H1 (cell line): ENCODE measurements around the gene MPV17L. TPM values are rescaled to one million over a fixed set of nuclear protein-coding genes. Genes with fewer than 3 reads are reported as not detected.

Experiments
- CTCF ChIA-PET: fragments of 300-600 bp; sonication (Branson Sonifier 250); formaldehyde crosslinking; loops from one replicate; lab custom pipeline; 2021; ENCODE audit not compliant: partially characterized antibody; lab: Charles Lee
- POLR2A ChIA-PET: fragments of 300-600 bp; sonication (Branson Sonifier 250); formaldehyde crosslinking; loops from one replicate; lab custom pipeline; 2021; ENCODE audit warnings: inconsistent platforms; ENCODE audit not compliant: partially characterized antibody; lab: Charles Lee
- DNase-seq, 2 experiments: peaks; one replicate each; pipeline versions ENCODE4 v3.0.0 to v3.0.0-alpha.2; 2010 to 2022; ENCODE audit warnings: low spot score in 2 of 2, low read depth in 1 of 2, mixed read lengths in 1 of 2
- FAIRE-seq: peaks from 2 replicates; lab custom pipeline; 2011; peaks lifted over from hg19 to GRCh38; lab: Jason Lieb, UNC
- H2AFZ ChIP-seq: 2 replicates; pipeline ENCODE4 v1.8.1; 2012; ENCODE audit warnings: low read length, inconsistent platforms
- H2AK5ac ChIP-seq: 2 replicates; pipeline ENCODE4 v1.6.1; 2013; ENCODE audit warnings: low read depth, low read length
- H2BK120ac ChIP-seq: replicated peaks from 2 replicates; pipeline ENCODE3; 2013; ENCODE audit warnings: low read depth, low read length, inconsistent platforms
- H2BK12ac ChIP-seq: 2 replicates; pipeline ENCODE4 v1.6.1; 2013; ENCODE audit warnings: low read depth, low read length
- H2BK15ac ChIP-seq: 2 replicates; pipeline ENCODE4 v1.6.1; 2013; ENCODE audit warnings: low read length
- H2BK20ac ChIP-seq: 2 replicates; pipeline ENCODE4 v1.6.1; 2013; ENCODE audit warnings: low read length
- H2BK5ac ChIP-seq: 2 replicates; pipeline ENCODE4 v1.6.1; 2013; ENCODE audit warnings: low read depth, low read length
- H3K14ac ChIP-seq: 2 replicates; pipeline ENCODE4 v1.6.1; 2013; ENCODE audit warnings: inconsistent platforms; ENCODE audit not compliant: insufficient read length
- H3K18ac ChIP-seq: 2 replicates; pipeline ENCODE4 v1.6.1; 2013; ENCODE audit warnings: low read length; ENCODE audit errors: extremely low read depth
- H3K23ac ChIP-seq: 2 replicates; pipeline ENCODE4 v1.6.1; 2013; ENCODE audit warnings: inconsistent platforms; ENCODE audit not compliant: insufficient read length
- H3K23me2 ChIP-seq: 2 replicates; pipeline ENCODE4 v1.6.1; 2013; ENCODE audit warnings: low read depth, low read length
- H3K27ac ChIP-seq: 2 replicates; pipeline ENCODE4 v1.6.1; 2011; ENCODE audit warnings: low read depth, low read length, inconsistent platforms
- H3K27me3 ChIP-seq, 4 experiments: replicated peaks in 1 of 4; 1 replicate in 1 of 4; 2 replicates in 3 of 4; pipeline versions ENCODE4 v1.6.1 to v1.8.1; 2011 to 2013; ENCODE audit warnings: low read length in 3 of 4, mild to moderate bottlenecking in 3 of 4, inconsistent platforms in 2 of 4, mixed read lengths in 2 of 4, moderate library complexity in 1 of 4; ENCODE audit not compliant: control insufficient read depth in 3 of 4, insufficient read depth in 3 of 4; ENCODE audit errors: extremely low read depth in 1 of 4
- H3K36me3 ChIP-seq, 4 experiments: 2 replicates each; pipeline versions ENCODE4 v1.6.1 to v1.8.1; 2011 to 2013; ENCODE audit warnings: mild to moderate bottlenecking in 4 of 4, low read length in 3 of 4, moderate library complexity in 2 of 4, control low read depth in 1 of 4, inconsistent platforms in 1 of 4; ENCODE audit not compliant: insufficient read depth in 4 of 4, control insufficient read depth in 2 of 4
- H3K4ac ChIP-seq: replicated peaks from 2 replicates; pipeline ENCODE3; 2013; ENCODE audit warnings: low read length, low read depth, mixed read lengths, inconsistent platforms; ENCODE audit not compliant: insufficient read length
- H3K4me1 ChIP-seq, 4 experiments: replicated peaks in 1 of 4; 1 replicate in 1 of 4; 2 replicates in 3 of 4; pipeline versions ENCODE4 v1.6.1 to v1.8.1; 2011 to 2013; ENCODE audit warnings: low read length in 3 of 4, inconsistent platforms in 2 of 4, mixed read lengths in 1 of 4; ENCODE audit not compliant: insufficient read depth in 4 of 4, control insufficient read depth in 3 of 4
- H3K4me2 ChIP-seq, 2 experiments: 2 replicates each; pipeline versions ENCODE4 v1.6.1 to v1.8.1; 2011 to 2013; ENCODE audit warnings: low read depth in 2 of 2, low read length in 2 of 2, control low read depth in 1 of 2, inconsistent platforms in 1 of 2, mild to moderate bottlenecking in 1 of 2; ENCODE audit not compliant: insufficient read depth in 1 of 2
- H3K4me3 ChIP-seq, 4 experiments: fragments of 200-600, 300-600 bp in 1 of 4; sonication (generic), shearing (Covaris generic), sonication (Bioruptor Twin) in 1 of 4; 2 replicates each; pipeline versions ENCODE4 v1.5.1 to v1.8.1; 2011 to 2016; ENCODE audit warnings: low read length in 4 of 4, low read depth in 3 of 4, control low read depth in 2 of 4, inconsistent platforms in 2 of 4, mild to moderate bottlenecking in 2 of 4, mixed read lengths in 1 of 4, moderate library complexity in 1 of 4; ENCODE audit not compliant: insufficient read depth in 2 of 4; ENCODE audit errors: extremely low read depth in 1 of 4
- H3K56ac ChIP-seq: replicated peaks from 2 replicates; pipeline ENCODE3; 2013; ENCODE audit warnings: low read depth, mild to moderate bottlenecking, mixed read lengths, low read length, inconsistent platforms; ENCODE audit not compliant: insufficient read length
- H3K79me1 ChIP-seq: 2 replicates; pipeline ENCODE4 v1.6.1; 2013; ENCODE audit warnings: low read depth, low read length, control low read depth
- H3K79me2 ChIP-seq, 2 experiments: 2 replicates each; pipeline versions ENCODE4 v1.6.1 to v1.8.1; 2012 to 2013; ENCODE audit warnings: low read length in 2 of 2, mild to moderate bottlenecking in 2 of 2, inconsistent platforms in 1 of 2; ENCODE audit not compliant: insufficient read depth in 2 of 2, control insufficient read depth in 1 of 2
- H3K9ac ChIP-seq, 4 experiments: replicated peaks in 1 of 4; 1 replicate in 1 of 4; 2 replicates in 3 of 4; pipeline versions ENCODE4 v1.6.1 to v1.8.1; 2011 to 2013; ENCODE audit warnings: low read depth in 3 of 4, low read length in 3 of 4, control low read depth in 2 of 4, mild to moderate bottlenecking in 2 of 4, moderate library complexity in 2 of 4, inconsistent platforms in 1 of 4; ENCODE audit errors: extremely low read depth in 1 of 4
- H3K9me3 ChIP-seq, 2 experiments: 2 replicates each; pipeline versions ENCODE4 v1.6.1 to v1.8.1; 2012 to 2013; ENCODE audit warnings: mild to moderate bottlenecking in 2 of 2, moderate library complexity in 2 of 2, control low read depth in 1 of 2, inconsistent platforms in 1 of 2, low read depth in 1 of 2, low read length in 1 of 2, mixed read lengths in 1 of 2; ENCODE audit not compliant: insufficient read depth in 2 of 2
- H4K20me1 ChIP-seq, 2 experiments: replicated peaks in 1 of 2; 2 replicates each; pipeline versions ENCODE3 to v1.8.1; 2011 to 2013; ENCODE audit warnings: inconsistent platforms in 2 of 2, low read length in 2 of 2, mild to moderate bottlenecking in 1 of 2; ENCODE audit not compliant: insufficient read depth in 2 of 2, control insufficient read depth in 1 of 2
- H4K5ac ChIP-seq: 2 replicates; pipeline ENCODE4 v1.6.1; 2013; ENCODE audit warnings: low read length, low read depth, mixed read lengths, inconsistent platforms; ENCODE audit not compliant: insufficient read length
- H4K8ac ChIP-seq: 2 replicates; pipeline ENCODE4 v1.8.0; 2013; ENCODE audit warnings: mild to moderate bottlenecking, moderate library complexity, low read length, inconsistent platforms; ENCODE audit not compliant: insufficient read depth; ENCODE audit errors: extremely low read depth
- H4K91ac ChIP-seq: replicated peaks from 2 replicates; pipeline ENCODE3; 2013; ENCODE audit warnings: low read length, mixed read lengths, inconsistent platforms; ENCODE audit not compliant: insufficient read length
- ATF2 ChIP-seq: IDR thresholded peaks from 2 replicates; pipeline ENCODE4 v1.6.1; 2012; ENCODE audit warnings: low read length, inconsistent platforms
- EP300 ChIP-seq, 2 experiments: IDR thresholded peaks; 1 replicate in 1 of 2; 2 replicates in 1 of 2; pipeline ENCODE4 v1.6.1; 2011 to 2012; ENCODE audit warnings: low read depth in 2 of 2, low read length in 2 of 2, mild to moderate bottlenecking in 2 of 2, borderline replicate concordance in 1 of 2, inconsistent platforms in 1 of 2, moderate library complexity in 1 of 2
- NANOG ChIP-seq: IDR thresholded peaks from 2 replicates; pipeline ENCODE4 v1.6.1; 2011; ENCODE audit warnings: low read length, low read depth, mild to moderate bottlenecking, inconsistent platforms; ENCODE audit not compliant: insufficient read depth, poor library complexity, severe bottlenecking
- SAP30 ChIP-seq: fragments of 300-600 bp; sonication (generic); IDR thresholded peaks from 2 replicates; pipeline ENCODE4 v1.7.1; 2012; ENCODE audit warnings: low read length, moderate library complexity, mild to moderate bottlenecking, inconsistent platforms; ENCODE audit not compliant: insufficient read depth, insufficient replicate concordance
- SIN3A ChIP-seq, 2 experiments: IDR thresholded peaks in 1 of 2; conservative IDR thresholded peaks in 1 of 2; 2 replicates each; pipeline ENCODE4 v1.6.1; 2011 to 2012; ENCODE audit warnings: low read length in 2 of 2, improper control_type of control experiment in 1 of 2, low read depth in 1 of 2, mild to moderate bottlenecking in 1 of 2
- SP1 ChIP-seq: IDR thresholded peaks from 2 replicates; pipeline ENCODE4 v1.6.1; 2011; ENCODE audit warnings: low read depth, low read length
- TBP ChIP-seq: IDR thresholded peaks from 2 replicates; pipeline ENCODE4 v1.6.1; 2011; ENCODE audit warnings: low read depth, low read length, improper control_type of control experiment
- WGBS, 2 experiments: shearing (Covaris generic) in 1 of 2; methylation state at CpG; one replicate each; pipeline versions ENCODE4 v1.1.6 to v1.1.7; 2013 to 2015; ENCODE audit warnings: low lambda C conversion rate in 2 of 2, mixed read lengths in 2 of 2, inconsistent platforms in 1 of 2, low coverage in 1 of 2, missing lambda C conversion rate in 1 of 2; ENCODE audit not compliant: insufficient replicate concordance in 2 of 2, insufficient coverage in 1 of 2, insufficient read length in 1 of 2; ENCODE audit errors: extremely low coverage in 1 of 2, missing lambda C conversion rate in 1 of 2; 5-methylcytosine and 5-hydroxymethylcytosine counted together
- polyA plus RNA-seq, 7 experiments: library from polyadenylated mRNA; depleted of rRNA in 3 of 7; stranded (reverse) in 5 of 7; unstranded in 2 of 7; fragments of >200 nt in 5 of 7; fragments of 200-250 nt in 2 of 7; gene quantifications; 1 replicate in 5 of 7; 2 replicates in 1 of 7; 4 replicates in 1 of 7; pipeline versions ENCODE4 v1.2.1 to v1.2.3, GENCODE V29; 2011 to 2013; ENCODE audit warnings: missing spikeins in 2 of 7, mixed read lengths in 2 of 7
- total RNA-seq: library from RNA; stranded (reverse); fragmentation: NEBNext Ultra II Directional; extraction: Animal tissue kit (Norgen Biotek cat#: 25700); gene quantifications from 2 replicates; pipeline ENCODE4 v1.2.1, GENCODE V29; 2021

Gene MPV17L
- total and polyA plus RNA-seq, 2 of the 8 experiments (the other 6 are each of a cell fraction or from before 2014, with no cell fraction given) = 6.7 to 8.2 TPM

DNA sequence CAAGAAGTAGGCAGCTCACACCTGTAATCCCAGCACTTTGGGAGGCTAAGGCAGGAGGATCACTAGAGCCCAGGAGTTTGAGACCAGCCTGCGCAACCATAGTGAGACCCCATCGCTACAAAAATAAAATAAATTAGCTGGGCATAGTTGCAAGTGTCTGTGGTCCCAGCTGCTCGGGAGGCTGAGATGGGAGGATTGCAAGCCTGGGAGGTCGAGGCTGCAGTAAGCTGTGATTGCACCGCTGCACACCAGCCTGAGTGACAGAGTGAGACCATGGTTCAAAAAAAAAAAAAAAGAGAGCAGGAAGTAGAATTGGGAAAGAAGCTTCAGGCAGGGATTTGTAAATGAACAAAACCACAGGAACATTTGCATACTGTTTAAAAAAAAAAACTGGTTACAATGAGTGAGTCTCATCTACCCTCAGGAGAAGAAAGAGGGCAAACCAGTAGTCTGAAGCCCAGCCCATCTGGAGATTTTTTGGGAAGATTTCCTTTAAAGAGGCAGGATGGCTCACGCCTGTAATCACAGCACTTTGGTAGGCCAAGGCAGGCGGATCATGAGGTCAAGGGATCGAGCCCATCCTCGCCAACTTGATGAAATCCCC lies 7.9 kb downstream of the MPV17L start:
- H2BK15ac ChIP-seq = no peak overlapping the region
- no peak overlapping the region for H3K18ac ChIP-seq
- no peak for TF ChIP-seq NANOG
- TF ChIP-seq SAP30 = no peak
- TF ChIP-seq SIN3A (conservative IDR thresholded peaks at IDR 0.05 in 1 of 2, IDR thresholded peaks at IDR 0.05 in 1 of 2; ENCODE audit: low read depth in 1 of 2, low read length in 2 of 2) = no peak
- TF ChIP-seq SP1 = no peak
- no peak for TF ChIP-seq ATF2
- TF ChIP-seq EP300 (IDR thresholded peaks at IDR 0.05; ENCODE audit: borderline replicate concordance in 1 of 2, low read depth in 2 of 2, low read length in 2 of 2) = no peak
- peak; percentile 38; the same call in 1 of the 2 replicates for TF ChIP-seq TBP
- TF ChIP-seq, all 59 proteins: peak for 1
- Histone ChIP-seq H4K8ac (no peak overlapping the region), H3K4me1 (peaks cover 0 to 11% (median 0%) of the 10 kb centered on the region in 4 experiments; a peak in 2 of 7 replicates), H2BK12ac (no peak overlapping the region), H3K36me3 (no peaks in the 10 kb centered on the region), H3K4me2 (no peak overlapping the region), H3K4me3 (no peak overlapping the region), H3K27ac (no peak overlapping the region; the same call in 1 of the 2 replicates), H3K23me2 (no peaks in the 10 kb centered on the region), H3K4ac (no peak overlapping the region), H4K91ac (no peak overlapping the region), H3K9ac (no peak overlapping the region), H4K5ac (no peak overlapping the region), H2AK5ac (no peak overlapping the region), H3K14ac (no peak overlapping the region), H2BK20ac (no peak overlapping the region), H3K27me3 (no peaks in the 10 kb centered on the region), H3K79me2 (no peaks in the 10 kb centered on the region), H4K20me1 (no peaks in the 10 kb centered on the region), H3K79me1 (no peaks in the 10 kb centered on the region), H3K23ac (no peak overlapping the region), H3K56ac (no peak overlapping the region), H2AFZ (no peak overlapping the region), H2BK5ac (no peak overlapping the region), H3K9me3 (no peaks in the 10 kb centered on the region), H2BK120ac (no peak overlapping the region)
- ChIA-PET POLR2A (interaction anchor here (0.6 to 1.4 kb wide), 2 partner anchors 10 to 139 kb away, joined by 3 read pairs; no protein-coding TSS in a partner anchor), CTCF (interaction anchor here (0.6 to 1.6 kb wide), 3 partner anchors 8 to 145 kb away, joined by 3 to 6 read pairs (median 3); no protein-coding TSS in a partner anchor)
- 86% methylated on average over 9 of the region's 9 CpGs; no CpG with 5 or more reads in 1 of the 2 experiments for WGBS, 2 experiments
- FAIRE-seq (no peak), DNase-seq (no peak)
